ENCODE measurements around the gene SETD1A. TPM values are rescaled to one million over a fixed set of nuclear protein-coding genes. Genes with fewer than 3 reads are reported as not detected.

The SETD1A gene
- total and polyA plus RNA-seq, 9 of the 15 experiments (the other 6 are each of a cell fraction or from before 2014, with no cell fraction given): 0.08 to 36.0 (median 4.2) TPM

- TF ChIP-seq CEBPG (CRISPR knock-in tag; IDR thresholded peaks at IDR 0.05) (no peak), CEBPG (tag; conservative IDR thresholded peaks at IDR 0.05 in 1 of 2, IDR thresholded peaks at IDR 0.05 in 1 of 2) (no peak), ZNF24 (IDR thresholded peaks at IDR 0.05) (peak; percentile 97), POLR2AphosphoS5 (IDR thresholded peaks at IDR 0.05; ENCODE audit: control insufficient read depth, insufficient read depth, low read depth, low read length) (no peak), HSF4 (CRISPR knock-in tag; IDR thresholded peaks at IDR 0.05; ENCODE audit: borderline replicate concordance) (no peak), ZKSCAN1 (IDR thresholded peaks at IDR 0.05; ENCODE audit: low read depth, low read length) (no peak), NR4A1 (CRISPR knock-in tag; IDR thresholded peaks at IDR 0.05) (no peak), NR4A1 (tag; IDR thresholded peaks at IDR 0.05) (no peak), STAG1 (CRISPR knock-in tag; IDR thresholded peaks at IDR 0.05; ENCODE audit: borderline replicate concordance) (peak; percentile 45; the same call in 1 of the 2 replicates), EP300 (IDR thresholded peaks at IDR 0.05; ENCODE audit: low read length) (no peak), SMC3 (conservative IDR thresholded peaks at IDR 0.05; ENCODE audit: insufficient read depth, low read depth, low read length) (peak; percentile 38; the same call in 1 of the 2 replicates), CC2D1A (IDR thresholded peaks at IDR 0.05) (peak; percentile 47; the same call in 1 of the 2 replicates), MLLT1 (IDR thresholded peaks at IDR 0.05) (0 out of 4 replicates have a peak, but pooled peaks of 1 of the 2 experiments have one; percentile 61), BCL6 (CRISPR knock-in tag; IDR thresholded peaks at IDR 0.05) (no peak), ZNF143 (CRISPR knock-in tag; IDR thresholded peaks at IDR 0.05) (peak; percentile 25; the same call in 1 of the 2 replicates), PHF8 (IDR thresholded peaks at IDR 0.05; ENCODE audit: borderline replicate concordance, low read length) (no peak), CTBP1 (IDR thresholded peaks at IDR 0.05; ENCODE audit: borderline replicate concordance) (peak; percentile 78; the same call in 1 of the 2 replicates), HLTF (IDR thresholded peaks at IDR 0.05) (0 out of 2 replicates have a peak, but pooled peaks have one; percentile 11), RBM14 (IDR thresholded peaks at IDR 0.05; ENCODE audit: borderline replicate concordance, insufficient read depth, low read depth, low read length) (no peak), SAFB (IDR thresholded peaks at IDR 0.05; ENCODE audit: borderline replicate concordance, low read depth, low read length) (no peak), RBFOX2 (IDR thresholded peaks at IDR 0.05; ENCODE audit: low read depth, low read length) (no peak), GABPB1 (CRISPR knock-in tag; IDR thresholded peaks at IDR 0.05) (0 out of 2 replicates have a peak, but pooled peaks have one; percentile 27), SUPT5H (IDR thresholded peaks at IDR 0.05) (peak; percentile 47; the same call in 1 of the 2 replicates)
- TF ChIP-seq, protein P1, sequence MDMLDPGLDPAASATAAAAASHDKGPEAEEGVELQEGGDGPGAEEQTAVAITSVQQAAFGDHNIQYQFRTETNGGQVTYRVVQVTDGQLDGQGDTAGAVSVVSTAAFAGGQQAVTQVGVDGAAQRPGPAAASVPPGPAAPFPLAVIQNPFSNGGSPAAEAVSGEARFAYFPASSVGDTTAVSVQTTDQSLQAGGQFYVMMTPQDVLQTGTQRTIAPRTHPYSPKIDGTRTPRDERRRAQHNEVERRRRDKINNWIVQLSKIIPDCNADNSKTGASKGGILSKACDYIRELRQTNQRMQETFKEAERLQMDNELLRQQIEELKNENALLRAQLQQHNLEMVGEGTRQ (CRISPR knock-in tag; IDR thresholded peaks at IDR 0.05): no peak
- TF ChIP-seq, protein P2, sequence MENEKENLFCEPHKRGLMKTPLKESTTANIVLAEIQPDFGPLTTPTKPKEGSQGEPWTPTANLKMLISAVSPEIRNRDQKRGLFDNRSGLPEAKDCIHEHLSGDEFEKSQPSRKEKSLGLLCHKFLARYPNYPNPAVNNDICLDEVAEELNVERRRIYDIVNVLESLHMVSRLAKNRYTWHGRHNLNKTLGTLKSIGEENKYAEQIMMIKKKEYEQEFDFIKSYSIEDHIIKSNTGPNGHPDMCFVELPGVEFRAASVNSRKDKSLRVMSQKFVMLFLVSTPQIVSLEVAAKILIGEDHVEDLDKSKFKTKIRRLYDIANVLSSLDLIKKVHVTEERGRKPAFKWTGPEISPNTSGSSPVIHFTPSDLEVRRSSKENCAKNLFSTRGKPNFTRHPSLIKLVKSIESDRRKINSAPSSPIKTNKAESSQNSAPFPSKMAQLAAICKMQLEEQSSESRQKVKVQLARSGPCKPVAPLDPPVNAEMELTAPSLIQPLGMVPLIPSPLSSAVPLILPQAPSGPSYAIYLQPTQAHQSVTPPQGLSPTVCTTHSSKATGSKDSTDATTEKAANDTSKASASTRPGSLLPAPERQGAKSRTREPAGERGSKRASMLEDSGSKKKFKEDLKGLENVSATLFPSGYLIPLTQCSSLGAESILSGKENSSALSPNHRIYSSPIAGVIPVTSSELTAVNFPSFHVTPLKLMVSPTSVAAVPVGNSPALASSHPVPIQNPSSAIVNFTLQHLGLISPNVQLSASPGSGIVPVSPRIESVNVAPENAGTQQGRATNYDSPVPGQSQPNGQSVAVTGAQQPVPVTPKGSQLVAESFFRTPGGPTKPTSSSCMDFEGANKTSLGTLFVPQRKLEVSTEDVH (IDR thresholded peaks at IDR 0.05; ENCODE audit: low read depth, partially characterized antibody): no peak
Observed at GRCh38 chr16:30934827-30935557, 22.6 kb upstream of the SETD1A start (continued).
